Caco-2 (cell line): ENCODE data around the gene HMCN2. TPM values are rescaled to one million over a fixed set of nuclear protein-coding genes. Genes with fewer than 3 reads are reported as not detected.

Experiments used
- BruUV-seq: library from RNA; stranded (reverse); fragments of 400-500 nt; replicated peaks from 2 replicates; lab custom pipeline; 2021; lab: Mats Ljungman, UMichigan
- CTCF ChIA-PET: fragments of 300-600 bp; sonication (Branson Sonifier 250); formaldehyde crosslinking; loops from one replicate; lab custom pipeline; 2022; ENCODE audit warnings: antibody characterized with exemption; lab: Charles Lee
- POLR2A ChIA-PET: fragments of 300-600 bp; sonication (Branson Sonifier 250); formaldehyde crosslinking; loops from one replicate; lab custom pipeline; 2022; ENCODE audit warnings: antibody characterized with exemption; lab: Charles Lee
- DNase-seq, 2 experiments: peaks; one replicate each; pipeline versions ENCODE4 v3.0.0 to v3.0.0-alpha.2; 2020 to 2022
- H3K27me3 ChIP-seq: replicated peaks from 2 replicates; pipeline ENCODE4 v1.6.0; 2011; ENCODE audit warnings: low read length; ENCODE audit not compliant: control insufficient read depth, insufficient read depth
- H3K36me3 ChIP-seq: 2 replicates; pipeline ENCODE4 v1.5.1; 2011; ENCODE audit warnings: low read length; ENCODE audit not compliant: control insufficient read depth, insufficient read depth
- H3K4me1 ChIP-seq: fragments of 250-450 bp; sonication (Bioruptor Pico); 2 replicates; pipeline ENCODE4 v1.5.1; 2020; ENCODE audit warnings: mild to moderate bottlenecking
- H3K4me3 ChIP-seq: 2 replicates; pipeline ENCODE4 v1.5.1; 2011; ENCODE audit warnings: low read depth, mild to moderate bottlenecking, control low read depth, low read length
- H3K9me3 ChIP-seq: fragments of 250-450 bp; sonication (Bioruptor Pico); 2 replicates; pipeline ENCODE4 v1.5.1; 2020; ENCODE audit warnings: mild to moderate bottlenecking, moderate library complexity
- H3K27ac Mint-ChIP-seq: one replicate; pipeline ENCODE4 v1.8.0; 2022; ENCODE audit warnings: mixed read lengths; ENCODE audit not compliant: unreplicated experiment
- H3K27me3 Mint-ChIP-seq: one replicate; pipeline ENCODE4 v1.8.0; 2022; ENCODE audit warnings: mixed read lengths; ENCODE audit not compliant: insufficient read depth, unreplicated experiment
- H3K36me3 Mint-ChIP-seq: one replicate; pipeline ENCODE4 v1.8.0; 2022; ENCODE audit warnings: mild to moderate bottlenecking, mixed read lengths; ENCODE audit not compliant: insufficient read depth, unreplicated experiment
- H3K4me1 Mint-ChIP-seq: one replicate; pipeline ENCODE4 v1.8.0; 2022; ENCODE audit warnings: low read depth, mixed read lengths; ENCODE audit not compliant: unreplicated experiment
- H3K4me3 Mint-ChIP-seq: one replicate; pipeline ENCODE4 v1.8.0; 2022; ENCODE audit warnings: mild to moderate bottlenecking, moderate library complexity, mixed read lengths; ENCODE audit not compliant: unreplicated experiment
- H3K9me3 Mint-ChIP-seq: one replicate; pipeline ENCODE4 v1.8.0; 2022; ENCODE audit warnings: mixed read lengths; ENCODE audit not compliant: unreplicated experiment
- intact Hi-C: fragments of 100-400 bp; cut with micrococcal nuclease; formaldehyde crosslinking; loops from one replicate; pipeline ENCODE4 v1.10.0; 2022; ENCODE audit not compliant: unreplicated experiment
- total RNA-seq: library from RNA; stranded (reverse); gene quantifications from 2 replicates; pipeline ENCODE4 v1.2.3, GENCODE V29; 2022
- TF ChIP-seq, protein P1 (sequence below), 2 experiments: fragments of 200-600 bp in 1 of 2; IDR thresholded peaks; 1 replicate in 1 of 2; 2 replicates in 1 of 2; pipeline versions ENCODE4 v1.5.1 to v1.8.0; 2011 to 2022; ENCODE audit warnings: antibody characterized with exemption in 1 of 2, control low read depth in 1 of 2, inconsistent platforms in 1 of 2, low read depth in 1 of 2, low read length in 1 of 2, mild to moderate bottlenecking in 1 of 2, moderate library complexity in 1 of 2; ENCODE audit not compliant: insufficient read depth in 1 of 2, severe bottlenecking in 1 of 2, unreplicated experiment in 1 of 2

Gene HMCN2
- total RNA-seq, 1 experiment from 2014 or later, result 0.41 TPM

- POLR2A ChIA-PET, result no interaction called here
- Histone ChIP-seq H3K36me3 (no peaks in the 10 kb centered on the region), H3K4me1 (no peaks in the 10 kb centered on the region), H3K9me3 (no peaks in the 10 kb centered on the region), H3K27me3 (no peaks in the 10 kb centered on the region), H3K4me3 (no peak overlapping the region)
- TF ChIP-seq, protein P1, sequence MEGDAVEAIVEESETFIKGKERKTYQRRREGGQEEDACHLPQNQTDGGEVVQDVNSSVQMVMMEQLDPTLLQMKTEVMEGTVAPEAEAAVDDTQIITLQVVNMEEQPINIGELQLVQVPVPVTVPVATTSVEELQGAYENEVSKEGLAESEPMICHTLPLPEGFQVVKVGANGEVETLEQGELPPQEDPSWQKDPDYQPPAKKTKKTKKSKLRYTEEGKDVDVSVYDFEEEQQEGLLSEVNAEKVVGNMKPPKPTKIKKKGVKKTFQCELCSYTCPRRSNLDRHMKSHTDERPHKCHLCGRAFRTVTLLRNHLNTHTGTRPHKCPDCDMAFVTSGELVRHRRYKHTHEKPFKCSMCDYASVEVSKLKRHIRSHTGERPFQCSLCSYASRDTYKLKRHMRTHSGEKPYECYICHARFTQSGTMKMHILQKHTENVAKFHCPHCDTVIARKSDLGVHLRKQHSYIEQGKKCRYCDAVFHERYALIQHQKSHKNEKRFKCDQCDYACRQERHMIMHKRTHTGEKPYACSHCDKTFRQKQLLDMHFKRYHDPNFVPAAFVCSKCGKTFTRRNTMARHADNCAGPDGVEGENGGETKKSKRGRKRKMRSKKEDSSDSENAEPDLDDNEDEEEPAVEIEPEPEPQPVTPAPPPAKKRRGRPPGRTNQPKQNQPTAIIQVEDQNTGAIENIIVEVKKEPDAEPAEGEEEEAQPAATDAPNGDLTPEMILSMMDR (IDR thresholded peaks at IDR 0.05; ENCODE audit: insufficient read depth in 1 of 2, low read depth in 1 of 2, low read length in 1 of 2, severe bottlenecking in 1 of 2, unreplicated experiment in 1 of 2), result no peak
- no TSS peak for BruUV-seq
- no peak overlapping the region for H3K4me3 Mint-ChIP-seq
- H3K4me1 Mint-ChIP-seq, result no peaks in the 10 kb centered on the region
- no peaks in the 10 kb centered on the region for H3K9me3 Mint-ChIP-seq
- H3K36me3 Mint-ChIP-seq, result no peaks in the 10 kb centered on the region
- CTCF ChIA-PET, result no interaction called here
- DNase-seq, result no peak
- no peak overlapping the region for H3K27ac Mint-ChIP-seq
- intact Hi-C loops, result no loop called here
- H3K27me3 Mint-ChIP-seq, result peaks cover 2% of the 10 kb centered on the region
Observed at GRCh38 chr9:130310456-130310855, 44.9 kb downstream of the HMCN2 start.

DNA sequence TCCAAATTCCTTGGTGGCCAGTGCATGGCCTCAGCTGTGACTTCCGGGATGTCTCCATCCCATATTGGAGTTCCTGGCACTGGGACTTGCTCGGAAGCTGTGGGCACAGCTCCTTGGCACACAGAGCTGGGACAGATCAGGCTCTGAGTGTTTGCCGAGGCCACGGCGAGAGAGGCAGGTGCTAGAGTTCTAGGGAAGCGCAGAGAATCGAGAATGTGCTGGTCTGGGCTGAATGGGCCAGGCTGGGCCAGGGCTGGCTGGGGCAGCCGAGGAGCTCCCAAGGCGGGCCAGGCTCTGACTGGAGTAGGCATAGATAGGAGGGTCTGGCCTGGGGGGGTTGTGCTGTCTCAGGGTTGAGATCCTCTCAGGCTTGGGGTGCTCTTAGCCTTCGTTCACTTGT, 45.4 kb downstream of the HMCN2 start:
- Histone ChIP-seq H3K4me3 (no peak overlapping the region), H3K4me1 (no peaks in the 10 kb centered on the region), H3K9me3 (no peaks in the 10 kb centered on the region), H3K36me3 (no peaks in the 10 kb centered on the region), H3K27me3 (no peaks in the 10 kb centered on the region)
- Mint-ChIP-seq H3K27me3 (peaks cover 2% of the 10 kb centered on the region), H3K4me1 (no peaks in the 10 kb centered on the region), H3K4me3 (no peak overlapping the region), H3K9me3 (no peaks in the 10 kb centered on the region), H3K36me3 (no peaks in the 10 kb centered on the region), H3K27ac (no peak overlapping the region)
- DNase-seq, result no peak
- CTCF ChIA-PET, result no interaction called here
- POLR2A ChIA-PET, result no interaction called here
- intact Hi-C loops, result no loop called here
- no TSS peak for BruUV-seq
- TF ChIP-seq, protein P1 (IDR thresholded peaks at IDR 0.05; ENCODE audit: insufficient read depth in 1 of 2, low read depth in 1 of 2, low read length in 1 of 2, severe bottlenecking in 1 of 2, unreplicated experiment in 1 of 2), result no peak

DNA sequence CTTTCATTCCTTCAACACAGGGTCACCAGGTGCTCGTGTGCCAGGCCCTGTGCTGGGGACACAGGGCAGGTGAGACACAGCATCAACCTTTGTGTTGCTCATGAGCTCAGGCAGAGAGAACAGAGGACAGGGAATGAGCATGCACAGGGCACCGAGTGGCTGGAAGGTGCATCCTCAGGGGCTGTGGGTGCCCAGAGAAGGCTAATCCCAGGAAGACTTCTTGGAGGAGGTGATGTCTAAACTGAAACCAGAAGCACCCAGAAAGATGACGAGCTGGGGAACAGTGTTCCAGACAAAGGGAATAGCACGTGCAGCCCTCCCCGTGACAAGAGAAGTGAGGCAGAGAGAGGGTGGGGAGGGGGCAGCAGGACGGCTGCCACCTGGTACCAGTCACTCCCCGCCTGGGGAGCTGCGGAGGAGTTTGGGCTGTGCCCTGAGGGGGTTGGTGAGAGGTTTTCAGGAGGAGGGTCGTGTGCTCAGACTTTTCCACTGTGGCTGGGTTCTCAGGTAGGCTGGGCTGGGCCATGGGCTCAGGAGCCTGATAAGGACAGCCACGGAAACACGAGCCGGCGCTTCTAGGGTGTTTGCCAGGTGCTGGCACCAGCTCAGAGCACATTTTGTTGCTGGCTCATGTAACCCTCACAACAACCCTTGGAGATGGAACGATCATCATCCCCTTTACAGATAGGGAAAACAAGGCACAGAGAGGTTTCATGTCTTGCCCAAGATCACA, 46.0 kb downstream of the HMCN2 start:
- H3K36me3 Mint-ChIP-seq, result no peaks in the 10 kb centered on the region
- H3K4me3 ChIP-seq, result no peak overlapping the region
- POLR2A ChIA-PET, result no interaction called here
- H3K36me3 ChIP-seq, result no peaks in the 10 kb centered on the region
- no peaks in the 10 kb centered on the region for H3K27me3 ChIP-seq
- no peak for DNase-seq
- no peaks in the 10 kb centered on the region for H3K9me3 ChIP-seq
- no peak overlapping the region for H3K4me3 Mint-ChIP-seq
- TF ChIP-seq, protein P1 (IDR thresholded peaks at IDR 0.05; ENCODE audit: insufficient read depth in 1 of 2, low read depth in 1 of 2, low read length in 1 of 2, severe bottlenecking in 1 of 2, unreplicated experiment in 1 of 2), result no peak
- no peaks in the 10 kb centered on the region for H3K4me1 ChIP-seq
- CTCF ChIA-PET, result interaction anchor here (0.5 kb wide), 1 partner anchor 180 kb away, joined by 3 read pairs; no protein-coding TSS in a partner anchor
- BruUV-seq, result no TSS peak
- no peaks in the 10 kb centered on the region for H3K9me3 Mint-ChIP-seq
- H3K27ac Mint-ChIP-seq, result no peak overlapping the region
- no peaks in the 10 kb centered on the region for H3K4me1 Mint-ChIP-seq
- intact Hi-C loops, result no loop called here
- peaks cover 2% of the 10 kb centered on the region for H3K27me3 Mint-ChIP-seq
